Measurements from ENCODE around the gene NFKBIE. TPM values are rescaled to one million over a fixed set of nuclear protein-coding genes. Genes with fewer than 3 reads are reported as not detected.
A peak's percentile ranks its signal among the peaks of the same experiment; 100 is the strongest.

NFKBIE gene
- polyA plus RNA-seq, 4 donors, result 7.6 to 13.5 (median 9.7) TPM

- Histone ChIP-seq H3K4me1 (ENCODE audit: control insufficient read depth in 3 of 3, insufficient read depth in 2 of 3, low read depth in 1 of 3, low read length in 2 of 3) (peaks cover 0 to 9% (median 0%) of the 10 kb centered on the region in 3 donors), H3K36me3 (ENCODE audit: control insufficient read depth in 3 of 3, insufficient read depth in 2 of 3, low read depth in 1 of 3, low read length in 3 of 3) (peaks cover 6 to 73% (median 32%) of the 10 kb centered on the region in 3 donors), H3K27me3 (ENCODE audit: control insufficient read depth in 3 of 3, insufficient read depth in 3 of 3, low read length in 3 of 3) (peaks cover 0 to 6% (median 4%) of the 10 kb centered on the region in 3 donors), H3K9me3 (ENCODE audit: control insufficient read depth in 2 of 2, insufficient read depth in 1 of 2, low read depth in 1 of 2, low read length in 1 of 2) (no peaks in the 10 kb centered on the region), H3K27ac (ENCODE audit: low read depth in 1 of 3, low read length in 2 of 3) (no peak overlapping the region), H3K4me3 (ENCODE audit: low read depth in 1 of 3, low read length in 3 of 3) (no peak overlapping the region)
- FAIRE-seq (no peak), DNase-seq (no peak)
- WGBS, 3 donors, result 88 to 89% (median 88%) methylated on average over 14 of the region's 14 CpGs
Measured at GRCh38 chr6:44301782-44302564, 36.6 kb upstream of the NFKBIE start.

DNA sequence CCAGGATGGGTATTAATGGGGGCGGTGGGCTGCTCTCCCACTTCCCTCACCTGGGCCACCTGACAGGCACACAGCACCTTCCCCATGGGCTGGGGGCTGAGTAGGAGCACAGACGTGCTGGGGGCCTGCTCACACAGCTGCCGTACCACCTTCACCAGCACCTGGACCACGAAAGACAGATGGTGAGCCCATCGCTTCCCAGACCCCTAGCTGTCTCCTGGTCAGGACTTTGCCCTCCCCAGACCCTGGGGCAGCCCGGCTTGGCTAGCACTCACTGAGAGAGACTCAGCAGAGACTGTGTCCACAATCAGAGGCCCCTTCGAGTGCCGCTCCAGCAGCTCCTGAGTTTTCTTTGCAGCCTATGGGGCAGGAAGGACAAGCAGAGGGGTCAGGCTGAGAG, 35.8 kb upstream of the NFKBIE start:
- H3K9me3 ChIP-seq (ENCODE audit: control insufficient read depth in 2 of 2, insufficient read depth in 1 of 2, low read depth in 1 of 2, low read length in 1 of 2), result no peaks in the 10 kb centered on the region
- H3K27ac ChIP-seq (ENCODE audit: low read depth in 1 of 3, low read length in 2 of 3), result no peak overlapping the region
- DNase-seq (no peak), FAIRE-seq (no peak)
- WGBS, 3 donors, result 88 to 92% (median 89%) methylated on average over 8 of the region's 8 CpGs
- H3K4me3 ChIP-seq (ENCODE audit: low read depth in 1 of 3, low read length in 3 of 3), result no peak overlapping the region
- peaks cover 0 to 13% (median 0%) of the 10 kb centered on the region in 3 donors for H3K4me1 ChIP-seq (ENCODE audit: control insufficient read depth in 3 of 3, insufficient read depth in 2 of 3, low read depth in 1 of 3, low read length in 2 of 3)
- H3K27me3 ChIP-seq (ENCODE audit: control insufficient read depth in 3 of 3, insufficient read depth in 3 of 3, low read length in 3 of 3), result peaks cover 0 to 15% (median 12%) of the 10 kb centered on the region in 3 donors
- peaks cover 5 to 64% (median 29%) of the 10 kb centered on the region in 3 donors for H3K36me3 ChIP-seq (ENCODE audit: control insufficient read depth in 3 of 3, insufficient read depth in 2 of 3, low read depth in 1 of 3, low read length in 3 of 3)

GRCh38 chr6:44300292-44300823, 35.0 kb upstream of the NFKBIE start:
- Histone ChIP-seq H3K9me3 (ENCODE audit: control insufficient read depth in 2 of 2, insufficient read depth in 1 of 2, low read depth in 1 of 2, low read length in 1 of 2) (no peaks in the 10 kb centered on the region), H3K27me3 (ENCODE audit: control insufficient read depth in 3 of 3, insufficient read depth in 3 of 3, low read length in 3 of 3) (peaks cover 0 to 20% (median 15%) of the 10 kb centered on the region in 3 donors), H3K4me1 (ENCODE audit: control insufficient read depth in 3 of 3, insufficient read depth in 2 of 3, low read depth in 1 of 3, low read length in 2 of 3) (peaks cover 0 to 13% (median 0%) of the 10 kb centered on the region in 3 donors), H3K36me3 (ENCODE audit: control insufficient read depth in 3 of 3, insufficient read depth in 2 of 3, low read depth in 1 of 3, low read length in 3 of 3) (peaks cover 4 to 56% (median 24%) of the 10 kb centered on the region in 3 donors), H3K27ac (ENCODE audit: low read depth in 1 of 3, low read length in 2 of 3) (no peak overlapping the region), H3K4me3 (ENCODE audit: low read depth in 1 of 3, low read length in 3 of 3) (no peak overlapping the region)
- DNase-seq (no peak), FAIRE-seq (no peak)
- WGBS, 3 donors, result 84 to 91% (median 89%) methylated on average over 7 of the region's 7 CpGs

GRCh38 chr6:44298864-44299263, 33.5 kb upstream of the NFKBIE start:
- H3K9me3 ChIP-seq (ENCODE audit: control insufficient read depth in 2 of 2, insufficient read depth in 1 of 2, low read depth in 1 of 2, low read length in 1 of 2), result no peaks in the 10 kb centered on the region
- peaks cover 0 to 28% (median 21%) of the 10 kb centered on the region in 3 donors for H3K27me3 ChIP-seq (ENCODE audit: control insufficient read depth in 3 of 3, insufficient read depth in 3 of 3, low read length in 3 of 3)
- peaks cover 4 to 42% (median 20%) of the 10 kb centered on the region in 3 donors for H3K36me3 ChIP-seq (ENCODE audit: control insufficient read depth in 3 of 3, insufficient read depth in 2 of 3, low read depth in 1 of 3, low read length in 3 of 3)
- peaks cover 0 to 13% (median 0%) of the 10 kb centered on the region in 3 donors for H3K4me1 ChIP-seq (ENCODE audit: control insufficient read depth in 3 of 3, insufficient read depth in 2 of 3, low read depth in 1 of 3, low read length in 2 of 3)
- DNase-seq (no peak), FAIRE-seq (no peak)
- no peak overlapping the region for H3K27ac ChIP-seq (ENCODE audit: low read depth in 1 of 3, low read length in 2 of 3)
- 59 to 83% (median 83%) methylated on average over 3 of the region's 3 CpGs for WGBS, 3 donors
- H3K4me3 ChIP-seq (ENCODE audit: low read depth in 1 of 3, low read length in 3 of 3), result no peak overlapping the region

GRCh38 chr6:44298055-44298803, 32.9 kb upstream of the NFKBIE start:
- Histone ChIP-seq H3K27ac (ENCODE audit: low read depth in 1 of 3, low read length in 2 of 3) (no peak overlapping the region), H3K36me3 (ENCODE audit: control insufficient read depth in 3 of 3, insufficient read depth in 2 of 3, low read depth in 1 of 3, low read length in 3 of 3) (peaks cover 4 to 35% (median 18%) of the 10 kb centered on the region in 3 donors), H3K27me3 (ENCODE audit: control insufficient read depth in 3 of 3, insufficient read depth in 3 of 3, low read length in 3 of 3) (peaks cover 0 to 32% (median 21%) of the 10 kb centered on the region in 3 donors), H3K9me3 (ENCODE audit: control insufficient read depth in 2 of 2, insufficient read depth in 1 of 2, low read depth in 1 of 2, low read length in 1 of 2) (no peaks in the 10 kb centered on the region), H3K4me1 (ENCODE audit: control insufficient read depth in 3 of 3, insufficient read depth in 2 of 3, low read depth in 1 of 3, low read length in 2 of 3) (peaks cover 0 to 13% (median 0%) of the 10 kb centered on the region in 3 donors), H3K4me3 (ENCODE audit: low read depth in 1 of 3, low read length in 3 of 3) (peak overlapping the region in 1 of 3 donors; percentile 42)
- DNase-seq (peak in 1 of 2 donors; percentile 57), FAIRE-seq (no peak)
- 36 to 42% (median 39%) methylated on average over 20 of the region's 20 CpGs for WGBS, 3 donors

DNA sequence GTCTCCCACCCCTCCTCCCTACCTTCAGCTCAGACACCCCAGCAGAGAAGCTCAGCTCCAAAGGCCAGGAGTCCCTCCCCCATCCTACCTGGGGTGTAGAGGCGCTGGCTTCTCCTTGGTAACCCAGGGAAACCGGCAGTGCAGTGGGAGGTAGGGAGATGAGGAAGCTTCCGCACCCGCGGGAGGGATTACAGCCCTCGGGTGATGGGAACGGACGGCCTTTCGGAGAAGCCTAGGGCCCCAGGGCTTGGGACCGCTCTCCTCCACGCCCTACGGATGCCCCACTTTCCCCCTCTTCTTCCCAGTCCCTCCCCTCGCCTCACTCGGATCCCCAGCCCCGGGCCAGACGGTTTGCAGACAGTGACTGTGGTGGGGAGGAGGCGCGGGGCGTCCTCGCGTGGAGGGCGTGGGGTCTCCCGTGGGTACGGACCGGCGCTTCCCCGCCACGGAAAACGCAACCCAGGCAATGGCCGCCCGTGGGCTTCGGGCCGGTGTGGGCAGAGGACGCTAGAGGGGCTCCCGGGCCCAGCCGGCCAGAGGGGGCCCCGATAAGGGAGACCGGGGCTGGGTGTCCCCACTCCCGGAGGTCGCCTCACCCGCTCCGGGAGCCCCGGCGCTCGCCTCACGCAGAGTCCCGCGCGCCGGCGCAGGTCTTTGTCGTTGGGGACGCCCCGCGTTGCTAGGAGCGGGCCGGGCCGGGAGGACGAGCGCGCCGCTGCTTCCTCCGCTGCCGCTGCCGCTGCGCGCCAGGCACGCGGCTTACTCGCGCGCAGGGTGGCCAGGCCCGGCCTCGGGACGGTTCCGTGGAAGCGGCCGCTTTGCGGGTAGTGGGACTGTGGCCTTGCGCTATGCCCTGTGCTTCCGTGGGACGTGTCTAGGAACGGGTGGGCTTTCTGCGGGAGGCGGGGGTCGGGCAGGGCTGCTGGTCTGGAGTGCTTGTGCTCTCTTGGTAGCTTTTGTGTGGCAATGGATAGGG, 32.0 kb upstream of the NFKBIE start:
- H3K4me3 ChIP-seq (ENCODE audit: low read depth in 1 of 3, low read length in 3 of 3), result peak overlapping the region in 2 of 3 donors; percentile 32 to 42
- H3K27me3 ChIP-seq (ENCODE audit: control insufficient read depth in 3 of 3, insufficient read depth in 3 of 3, low read length in 3 of 3), result peaks cover 0 to 39% (median 25%) of the 10 kb centered on the region in 3 donors
- H3K36me3 ChIP-seq (ENCODE audit: control insufficient read depth in 3 of 3, insufficient read depth in 2 of 3, low read depth in 1 of 3, low read length in 3 of 3), result peaks cover 4 to 26% (median 16%) of the 10 kb centered on the region in 3 donors
- WGBS, 3 donors, result 0 to 4% (median 1%) methylated on average over 53 to 86 of the region's 86 CpGs
- FAIRE-seq (no peak), DNase-seq (peak; percentile 42 to 70)
- H3K27ac ChIP-seq (ENCODE audit: low read depth in 1 of 3, low read length in 2 of 3), result no peak overlapping the region
- H3K4me1 ChIP-seq (ENCODE audit: control insufficient read depth in 3 of 3, insufficient read depth in 2 of 3, low read depth in 1 of 3, low read length in 2 of 3), result peaks cover 0 to 13% (median 0%) of the 10 kb centered on the region in 3 donors
- H3K9me3 ChIP-seq (ENCODE audit: control insufficient read depth in 2 of 2, insufficient read depth in 1 of 2, low read depth in 1 of 2, low read length in 1 of 2), result no peaks in the 10 kb centered on the region

GRCh38 chr6:44294832-44295791, 29.8 kb upstream of the NFKBIE start:
- peaks cover 0 to 4% (median under 1%) of the 10 kb centered on the region in 3 donors for H3K36me3 ChIP-seq (ENCODE audit: control insufficient read depth in 3 of 3, insufficient read depth in 2 of 3, low read depth in 1 of 3, low read length in 3 of 3)
- peaks cover 0 to 13% (median 0%) of the 10 kb centered on the region in 3 donors for H3K4me1 ChIP-seq (ENCODE audit: control insufficient read depth in 3 of 3, insufficient read depth in 2 of 3, low read depth in 1 of 3, low read length in 2 of 3)
- no peak overlapping the region for H3K27ac ChIP-seq (ENCODE audit: low read depth in 1 of 3, low read length in 2 of 3)
- 41 to 64% (median 47%) methylated on average over 7 of the region's 7 CpGs for WGBS, 3 donors
- DNase-seq (no peak), FAIRE-seq (no peak)
- no peaks in the 10 kb centered on the region for H3K9me3 ChIP-seq (ENCODE audit: control insufficient read depth in 2 of 2, insufficient read depth in 1 of 2, low read depth in 1 of 2, low read length in 1 of 2)
- peaks cover 0 to 55% (median 38%) of the 10 kb centered on the region in 3 donors for H3K27me3 ChIP-seq (ENCODE audit: control insufficient read depth in 3 of 3, insufficient read depth in 3 of 3, low read length in 3 of 3)
- H3K4me3 ChIP-seq (ENCODE audit: low read depth in 1 of 3, low read length in 3 of 3), result no peak overlapping the region
